ENCODE data around the gene CENPVL3.
"Not testable (repeated sequence)": the region's sequence is repeated elsewhere in the genome, so short reads cannot be mapped to it uniquely, and the experiment has no call there.

The CENPVL3 gene

DNA sequence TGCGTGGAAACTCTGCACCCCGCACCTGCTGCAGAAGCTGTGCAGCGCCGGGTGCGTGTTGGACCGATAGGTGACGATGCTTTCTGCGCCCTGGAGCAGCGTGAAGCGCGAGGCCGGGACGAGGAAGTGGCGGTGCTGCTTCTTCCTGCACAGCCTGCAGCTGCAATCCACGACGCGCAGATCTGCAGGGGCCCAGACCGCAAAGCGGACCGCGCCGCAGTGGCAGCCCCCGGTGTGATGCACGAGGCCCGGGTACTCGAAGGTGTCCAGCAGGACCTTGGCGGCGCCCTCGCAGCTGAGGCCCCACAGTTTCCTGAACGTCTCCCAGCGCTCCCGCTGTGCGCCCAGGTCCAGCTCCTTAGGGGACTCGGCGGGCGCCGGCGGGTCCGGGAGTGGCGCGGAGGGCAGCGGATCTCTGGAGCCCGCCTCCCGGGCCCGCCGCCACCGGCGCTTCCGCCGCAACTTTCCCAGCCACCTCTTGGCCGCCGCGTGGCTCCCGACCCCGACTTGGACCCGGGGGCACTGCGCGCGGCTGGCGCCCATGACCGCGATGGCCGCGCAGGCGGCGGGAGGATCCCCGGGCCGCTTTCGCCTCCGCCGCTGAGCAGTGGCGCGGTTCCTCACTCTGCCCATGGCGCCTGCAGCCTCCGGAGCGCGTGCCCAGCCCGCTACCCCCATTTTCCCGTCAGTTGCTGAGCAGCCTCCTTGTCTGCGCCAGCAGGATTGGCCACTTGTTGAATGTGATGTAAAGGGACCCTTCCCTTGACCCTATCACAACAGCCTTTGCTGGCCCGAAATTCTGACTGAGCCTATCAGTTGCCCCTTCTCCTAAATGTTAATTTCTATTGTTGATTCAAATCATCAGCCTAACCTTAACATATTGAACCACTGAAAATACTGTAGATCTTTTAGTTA lies at the start of gene CENPVL3:
TSS of gene CENPVL3 (minus strand) at position 672 of the 915 bp plus-strand sequence. CDS start at position 633, 39 bp downstream.
- TF ChIP-seq GATA3, GATA2 (IDR thresholded peaks at IDR 0.05; ENCODE audit: low read depth, low read length): not testable (repeated sequence)

DNA sequence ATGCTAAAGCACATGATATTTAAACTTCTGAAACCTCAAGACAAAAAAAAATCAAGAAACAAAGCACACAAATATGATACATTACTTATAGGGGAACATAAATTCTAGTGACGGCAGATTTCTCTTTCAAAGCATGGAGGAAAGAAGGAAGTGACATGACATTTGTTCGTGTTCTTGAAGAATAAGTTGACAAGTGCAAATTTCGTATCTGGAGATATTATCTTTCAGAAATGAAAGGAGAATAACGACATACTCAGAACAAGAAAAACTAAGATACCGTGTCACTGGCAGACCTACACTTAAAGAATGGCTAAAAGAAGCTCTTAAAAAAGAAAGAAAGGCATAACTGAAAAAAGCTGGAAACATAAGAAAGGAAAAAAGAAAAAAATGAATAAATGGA lies 47.3 kb upstream of the CENPVL3 start:
- no peak for TF ChIP-seq GATA3 (IDR thresholded peaks at IDR 0.05; ENCODE audit: low read depth, low read length)
- TF ChIP-seq GATA2 (IDR thresholded peaks at IDR 0.05; ENCODE audit: low read depth, low read length): no peak

DNA sequence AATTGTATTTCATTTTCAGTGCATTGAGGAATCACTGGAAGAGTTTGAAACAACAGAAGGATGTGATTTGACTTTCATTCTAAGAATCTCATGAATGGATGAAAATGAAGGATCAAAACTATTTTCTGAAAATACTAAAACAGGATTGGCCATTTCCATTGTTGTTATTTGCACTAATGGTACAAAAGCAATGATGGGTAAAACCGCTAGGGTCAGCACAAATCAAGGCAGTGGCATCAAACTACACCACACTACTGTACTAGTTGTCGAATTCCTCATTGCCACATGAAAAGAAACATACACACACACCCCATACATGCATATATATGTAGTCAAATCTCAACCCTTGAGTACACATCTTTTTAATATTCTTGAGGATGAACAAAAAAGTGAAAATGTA lies 24.7 kb upstream of the CENPVL3 start:
- TF ChIP-seq GATA2 (IDR thresholded peaks at IDR 0.05; ENCODE audit: low read depth, low read length) (no peak), GATA3 (IDR thresholded peaks at IDR 0.05; ENCODE audit: low read depth, low read length) (no peak)

GRCh38 chrX:51641421-51642021 lies 22.8 kb upstream of the CENPVL3 start:
- no peak for TF ChIP-seq GATA3 (IDR thresholded peaks at IDR 0.05; ENCODE audit: low read depth, low read length)
- no peak for TF ChIP-seq GATA2 (IDR thresholded peaks at IDR 0.05; ENCODE audit: low read depth, low read length)

DNA sequence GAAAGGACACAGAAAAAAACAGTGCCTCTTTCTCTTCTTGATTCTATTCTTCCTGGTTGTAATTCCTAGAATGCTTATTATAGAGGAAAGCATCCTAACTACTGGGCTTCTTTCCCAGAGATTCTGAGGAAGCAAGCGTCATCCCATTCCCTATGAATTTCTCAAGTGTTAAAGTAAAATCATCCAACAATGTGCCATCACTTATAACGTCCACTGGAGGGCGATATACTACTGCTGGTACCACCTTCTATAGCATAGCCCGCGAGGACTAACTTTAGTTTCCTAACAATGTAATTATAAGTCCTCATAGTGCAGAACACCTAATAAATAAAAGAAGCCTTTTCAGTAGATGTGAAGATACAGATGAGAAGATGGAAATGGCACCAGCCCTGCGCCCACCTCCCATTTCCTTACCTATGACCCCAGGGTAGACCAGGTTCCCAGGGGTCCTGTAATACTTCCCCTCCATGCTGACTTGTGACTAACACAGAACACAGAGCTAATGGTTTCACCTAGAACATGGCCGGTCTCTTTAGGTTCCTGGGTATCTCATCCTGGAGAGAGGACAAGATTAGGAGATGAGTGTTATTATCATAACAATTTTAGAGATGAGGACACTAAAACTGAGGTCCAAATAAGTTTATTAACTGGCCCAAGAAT lies 4.2 kb downstream of the CENPVL3 start:
- TF ChIP-seq GATA3 (IDR thresholded peaks at IDR 0.05; ENCODE audit: low read depth, low read length) (no peak), GATA2 (IDR thresholded peaks at IDR 0.05; ENCODE audit: low read depth, low read length) (no peak)

GRCh38 chrX:51608766-51609165 lies 9.9 kb downstream of the CENPVL3 start:
- TF ChIP-seq GATA3 (IDR thresholded peaks at IDR 0.05; ENCODE audit: low read depth, low read length): no peak
- TF ChIP-seq GATA2 (IDR thresholded peaks at IDR 0.05; ENCODE audit: low read depth, low read length): no peak

GRCh38 chrX:51608126-51608525 lies 10.6 kb downstream of the CENPVL3 start:
- TF ChIP-seq GATA3 (IDR thresholded peaks at IDR 0.05; ENCODE audit: low read depth, low read length): no peak
- no peak for TF ChIP-seq GATA2 (IDR thresholded peaks at IDR 0.05; ENCODE audit: low read depth, low read length)

DNA sequence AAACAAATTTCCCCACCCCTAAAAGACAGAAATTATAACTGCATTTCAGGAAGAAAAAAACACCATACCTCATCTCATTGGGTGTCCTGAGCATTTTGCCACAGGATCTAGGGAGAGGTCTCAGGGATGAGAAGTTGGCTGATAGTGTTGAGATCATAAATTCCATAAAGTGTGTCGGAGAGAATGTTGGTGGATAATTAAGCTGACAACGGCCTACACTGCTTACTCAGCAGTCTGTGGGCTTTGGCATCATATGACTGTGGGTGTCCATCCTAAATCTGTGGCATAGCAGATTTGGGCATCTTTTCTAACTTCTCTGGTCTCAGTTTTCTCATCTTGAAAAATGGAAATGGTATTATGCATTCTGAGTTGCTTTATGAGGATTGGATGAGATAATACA lies 12.3 kb downstream of the CENPVL3 start:
- TF ChIP-seq GATA2 (IDR thresholded peaks at IDR 0.05; ENCODE audit: low read depth, low read length) (no peak), GATA3 (IDR thresholded peaks at IDR 0.05; ENCODE audit: low read depth, low read length) (no peak)

DNA sequence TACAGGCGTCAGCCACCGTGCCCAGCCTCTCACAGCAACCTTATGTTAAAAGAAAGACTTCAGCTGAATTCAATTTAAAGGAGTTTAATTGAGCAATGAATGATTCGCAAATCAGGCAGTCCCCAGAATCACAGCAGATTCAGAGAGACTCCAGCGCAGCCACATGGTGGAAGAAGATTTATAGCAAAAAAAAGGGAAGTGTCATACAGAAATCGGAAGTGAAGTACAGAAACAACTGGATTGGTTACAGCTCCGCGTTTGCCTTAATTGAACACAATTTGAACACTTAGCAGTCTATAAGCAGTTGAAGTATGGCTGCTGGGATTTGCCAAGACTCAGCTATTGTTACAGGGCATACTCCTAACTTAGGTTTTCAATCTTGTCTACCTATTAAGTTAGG lies 19.8 kb downstream of the CENPVL3 start:
- TF ChIP-seq GATA2 (IDR thresholded peaks at IDR 0.05; ENCODE audit: low read depth, low read length): no peak
- no peak for TF ChIP-seq GATA3 (IDR thresholded peaks at IDR 0.05; ENCODE audit: low read depth, low read length)

GRCh38 chrX:51571874-51572273 lies 46.8 kb downstream of the CENPVL3 start:
- no peak for TF ChIP-seq GATA2 (IDR thresholded peaks at IDR 0.05; ENCODE audit: low read depth, low read length)
- TF ChIP-seq GATA3 (IDR thresholded peaks at IDR 0.05; ENCODE audit: low read depth, low read length): no peak

GRCh38 chrX:51569561-51569960 lies 49.2 kb downstream of the CENPVL3 start:
- TF ChIP-seq GATA3 (IDR thresholded peaks at IDR 0.05; ENCODE audit: low read depth, low read length): no peak
- TF ChIP-seq GATA2 (IDR thresholded peaks at IDR 0.05; ENCODE audit: low read depth, low read length): no peak

GRCh38 chrX:51568586-51568985 lies 50.1 kb downstream of the CENPVL3 start:
- TF ChIP-seq GATA2 (IDR thresholded peaks at IDR 0.05; ENCODE audit: low read depth, low read length) (no peak), GATA3 (IDR thresholded peaks at IDR 0.05; ENCODE audit: low read depth, low read length) (no peak)
